Measurements from ENCODE around the gene PITPNC1.

DNA sequence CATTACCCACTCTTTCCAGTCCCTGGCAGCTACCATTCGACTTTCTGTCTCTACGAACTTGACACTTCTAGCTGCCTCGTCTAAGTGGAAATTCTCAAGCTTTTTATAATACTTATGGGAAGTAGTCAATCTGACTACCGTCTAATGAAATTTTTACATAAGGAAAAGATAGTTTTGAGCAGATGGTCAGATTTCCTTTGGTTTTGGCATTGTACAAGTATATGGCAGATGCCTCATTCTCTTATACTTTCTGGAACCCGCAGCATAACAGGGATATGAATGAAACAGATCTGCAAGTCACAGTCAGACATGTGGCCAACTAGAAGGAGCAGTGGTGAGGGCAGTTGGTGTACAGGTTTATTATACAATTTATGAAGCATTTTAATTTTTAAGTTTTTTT is 146.0 kb downstream of the PITPNC1 start:
- TF ChIP-seq EP300 (IDR thresholded peaks at IDR 0.05) (no peak), POLR2A (IDR thresholded peaks at IDR 0.05) (no peak)
- TF ChIP-seq, protein P1, sequence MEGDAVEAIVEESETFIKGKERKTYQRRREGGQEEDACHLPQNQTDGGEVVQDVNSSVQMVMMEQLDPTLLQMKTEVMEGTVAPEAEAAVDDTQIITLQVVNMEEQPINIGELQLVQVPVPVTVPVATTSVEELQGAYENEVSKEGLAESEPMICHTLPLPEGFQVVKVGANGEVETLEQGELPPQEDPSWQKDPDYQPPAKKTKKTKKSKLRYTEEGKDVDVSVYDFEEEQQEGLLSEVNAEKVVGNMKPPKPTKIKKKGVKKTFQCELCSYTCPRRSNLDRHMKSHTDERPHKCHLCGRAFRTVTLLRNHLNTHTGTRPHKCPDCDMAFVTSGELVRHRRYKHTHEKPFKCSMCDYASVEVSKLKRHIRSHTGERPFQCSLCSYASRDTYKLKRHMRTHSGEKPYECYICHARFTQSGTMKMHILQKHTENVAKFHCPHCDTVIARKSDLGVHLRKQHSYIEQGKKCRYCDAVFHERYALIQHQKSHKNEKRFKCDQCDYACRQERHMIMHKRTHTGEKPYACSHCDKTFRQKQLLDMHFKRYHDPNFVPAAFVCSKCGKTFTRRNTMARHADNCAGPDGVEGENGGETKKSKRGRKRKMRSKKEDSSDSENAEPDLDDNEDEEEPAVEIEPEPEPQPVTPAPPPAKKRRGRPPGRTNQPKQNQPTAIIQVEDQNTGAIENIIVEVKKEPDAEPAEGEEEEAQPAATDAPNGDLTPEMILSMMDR (IDR thresholded peaks at IDR 0.05), result no peak

Measured in tibial nerve (tissue), 4 donors.